Peyer's patch (tissue), 4 donors: Measurements from ENCODE around the gene HLA-A. TPM values are rescaled to one million over a fixed set of nuclear protein-coding genes. Genes with fewer than 3 reads are reported as not detected.
A peak's percentile ranks its signal among the peaks of the same experiment; 100 is the strongest.

Experiments
- DNase-seq, 3 donors: peaks; one replicate each; pipeline ENCODE4 v3.0.0-alpha.2; 2017 to 2019
- H3K27ac ChIP-seq, 4 donors: fragments of 200-600 bp; sonication (generic); one replicate each; pipeline ENCODE4 v1.5.1; 2016 to 2019
- H3K27me3 ChIP-seq, 2 donors: fragments of 200-600 bp; sonication (generic); one replicate each; pipeline ENCODE4 v1.5.1; 2019
- H3K36me3 ChIP-seq, 3 donors: fragments of 200-600 bp; sonication (generic); one replicate each; pipeline ENCODE4 v1.5.1; 2016 to 2019
- H3K4me1 ChIP-seq, 4 donors: fragments of 200-600 bp; sonication (generic); one replicate each; pipeline ENCODE4 v1.5.1; 2016 to 2019
- H3K4me3 ChIP-seq, 4 donors: fragments of 200-600 bp; sonication (generic); 1 replicate in 3 of 4; 2 replicates in 1 of 4; pipeline ENCODE4 v1.5.1; 2016 to 2019; ENCODE audit warnings: mild to moderate bottlenecking in 1 of 4
- H3K9me3 ChIP-seq, 4 donors: fragments of 200-600 bp; sonication (generic); one replicate each; pipeline ENCODE4 v1.5.1; 2016 to 2019; ENCODE audit warnings: mild to moderate bottlenecking in 1 of 4
- CTCF ChIP-seq, 6 experiments: fragments of 450-650 bp in 4 of 6; fragments of 200-600 bp in 2 of 6; sonication (generic) in 1 of 6; IDR thresholded peaks; one replicate each; pipeline ENCODE4 v1.5.1; 2017 to 2019; ENCODE audit warnings: antibody characterized with exemption in 6 of 6, mild to moderate bottlenecking in 3 of 6, moderate library complexity in 1 of 6
- POLR2A ChIP-seq, 2 donors: fragments of 450-650 bp; IDR thresholded peaks; one replicate each; pipeline ENCODE4 v1.5.1; 2017; ENCODE audit warnings: antibody characterized with exemption in 2 of 2, mild to moderate bottlenecking in 2 of 2, moderate library complexity in 2 of 2
- total RNA-seq, 4 donors: library from RNA; depleted of rRNA; stranded (reverse); fragments of >200 nt; gene quantifications; one replicate each; pipeline ENCODE4 v1.1.0, GENCODE V29; 2016

HLA-A gene
- total RNA-seq, 4 donors from 2014 or later = 296 to 1,668 (median 1,428) TPM

- Histone ChIP-seq H3K36me3 (no peaks in the 10 kb centered on the region), H3K4me3 (no peak overlapping the region), H3K4me1 (no peaks in the 10 kb centered on the region), H3K27ac (no peak overlapping the region), H3K27me3 (no peaks in the 10 kb centered on the region), H3K9me3 (no peaks in the 10 kb centered on the region)
- no peak for DNase-seq
- TF ChIP-seq POLR2A (IDR thresholded peaks at IDR 0.05) (no peak), CTCF (IDR thresholded peaks at IDR 0.05) (no peak)
Measured at GRCh38 chr6:29919506-29920445, 22.6 kb upstream of the HLA-A start.

GRCh38 chr6:29924287-29924686 lies 18.0 kb upstream of the HLA-A start:
- H3K4me1 ChIP-seq = no peaks in the 10 kb centered on the region
- no peak for DNase-seq
- TF ChIP-seq CTCF (IDR thresholded peaks at IDR 0.05) (no peak), POLR2A (IDR thresholded peaks at IDR 0.05) (no peak)
- no peak overlapping the region for H3K27ac ChIP-seq
- H3K4me3 ChIP-seq = no peak overlapping the region
- H3K9me3 ChIP-seq = no peaks in the 10 kb centered on the region
- H3K27me3 ChIP-seq = no peaks in the 10 kb centered on the region
- H3K36me3 ChIP-seq = no peaks in the 10 kb centered on the region

- no peaks in the 10 kb centered on the region for H3K9me3 ChIP-seq
- no peaks in the 10 kb centered on the region for H3K36me3 ChIP-seq
- no peaks in the 10 kb centered on the region for H3K27me3 ChIP-seq
- H3K4me1 ChIP-seq = no peaks in the 10 kb centered on the region
- no peak for TF ChIP-seq CTCF (IDR thresholded peaks at IDR 0.05)
- no peak for TF ChIP-seq POLR2A (IDR thresholded peaks at IDR 0.05)
- H3K4me3 ChIP-seq = no peak overlapping the region
- H3K27ac ChIP-seq = no peak overlapping the region
- no peak for DNase-seq
Measured at GRCh38 chr6:29924731-29925130, 17.6 kb upstream of the HLA-A start.

GRCh38 chr6:29925321-29925720 lies 17.0 kb upstream of the HLA-A start:
- Histone ChIP-seq H3K27me3 (no peaks in the 10 kb centered on the region), H3K27ac (no peak overlapping the region), H3K9me3 (no peaks in the 10 kb centered on the region), H3K4me3 (no peak overlapping the region), H3K4me1 (no peaks in the 10 kb centered on the region), H3K36me3 (no peaks in the 10 kb centered on the region)
- TF ChIP-seq POLR2A (IDR thresholded peaks at IDR 0.05) (no peak), CTCF (IDR thresholded peaks at IDR 0.05) (no peak)
- DNase-seq = no peak

GRCh38 chr6:29925727-29926412 lies 16.5 kb upstream of the HLA-A start:
- TF ChIP-seq CTCF (IDR thresholded peaks at IDR 0.05) (no peak), POLR2A (IDR thresholded peaks at IDR 0.05) (no peak)
- no peaks in the 10 kb centered on the region for H3K4me1 ChIP-seq
- DNase-seq = peak in 1 of 3 donors; percentile 71
- peak overlapping the region in 3 of 4 donors; percentile 54 to 86 (median 73) for H3K4me3 ChIP-seq
- H3K27ac ChIP-seq = peak overlapping the region in 3 of 4 donors; percentile 83 to 99 (median 99)
- no peaks in the 10 kb centered on the region for H3K9me3 ChIP-seq
- H3K36me3 ChIP-seq = no peaks in the 10 kb centered on the region
- no peaks in the 10 kb centered on the region for H3K27me3 ChIP-seq
